MM.1S (cell line): Measurements from ENCODE around the gene DLL4.

ENCODE experiments used
- DNase-seq: peaks from one replicate; pipeline ENCODE4 v3.0.0-alpha.2; 2015
- H2AFZ ChIP-seq: fragments of 300-600 bp; sonication (generic); 2 replicates; pipeline ENCODE4 v1.6.0; 2016; ENCODE audit warnings: antibody characterized with exemption, low read length
- H3F3A ChIP-seq: fragments of 300-600 bp; sonication (generic); 2 replicates; pipeline ENCODE4 v1.6.1; 2016; ENCODE audit warnings: mild to moderate bottlenecking, antibody characterized with exemption, low read length, moderate library complexity, mixed read lengths; ENCODE audit not compliant: insufficient read depth
- H3K27ac ChIP-seq: fragments of 300-600 bp; sonication (generic); 2 replicates; pipeline ENCODE4 v1.5.1; 2016; ENCODE audit warnings: mild to moderate bottlenecking, low read length
- H3K27me3 ChIP-seq: fragments of 300-600 bp; sonication (generic); replicated peaks from 2 replicates; pipeline ENCODE4 v1.6.0; 2016; ENCODE audit warnings: low read length; ENCODE audit not compliant: insufficient read depth
- H3K36me3 ChIP-seq: fragments of 300-600 bp; sonication (generic); replicated peaks from 2 replicates; pipeline ENCODE4 v1.6.1; 2016; ENCODE audit warnings: mild to moderate bottlenecking, low read length, mixed read lengths; ENCODE audit not compliant: insufficient read depth
- H3K4me1 ChIP-seq: fragments of 300-600 bp; sonication (generic); 2 replicates; pipeline ENCODE4 v1.6.1; 2016; ENCODE audit warnings: low read length, mixed read lengths
- H3K4me2 ChIP-seq: fragments of 300-600 bp; sonication (generic); 2 replicates; pipeline ENCODE4 v1.6.0; 2016; ENCODE audit warnings: low read depth, low read length
- H3K4me3 ChIP-seq: fragments of 300-600 bp; sonication (generic); 2 replicates; pipeline ENCODE4 v1.5.1; 2016; ENCODE audit warnings: low read length, mixed read lengths
- H3K79me2 ChIP-seq: fragments of 300-600 bp; sonication (generic); 2 replicates; pipeline ENCODE4 v1.6.1; 2016; ENCODE audit warnings: mixed run types, low read length, mixed read lengths
- H3K9ac ChIP-seq: fragments of 300-600 bp; sonication (generic); 2 replicates; pipeline ENCODE4 v1.6.1; 2016; ENCODE audit warnings: low read length, mixed read lengths
- H3K9me2 ChIP-seq: fragments of 300-600 bp; sonication (generic); replicated peaks from 2 replicates; pipeline ENCODE4 v1.6.1; 2016; ENCODE audit warnings: mild to moderate bottlenecking, low read length, mixed read lengths; ENCODE audit not compliant: insufficient read depth
- H3K9me3 ChIP-seq: fragments of 300-600 bp; sonication (generic); replicated peaks from 2 replicates; pipeline ENCODE4 v1.6.1; 2016; ENCODE audit warnings: mild to moderate bottlenecking, low read length, mixed read lengths; ENCODE audit not compliant: insufficient read depth
- H4K20me1 ChIP-seq: fragments of 300-600 bp; sonication (generic); 2 replicates; pipeline ENCODE4 v1.6.1; 2016; ENCODE audit warnings: mild to moderate bottlenecking, low read length, moderate library complexity, mixed read lengths; ENCODE audit not compliant: insufficient read depth
- EZH2 ChIP-seq: fragments of 300-600 bp; sonication (generic); optimal IDR thresholded peaks from 2 replicates; pipeline ENCODE3; 2017; ENCODE audit warnings: low read depth, mild to moderate bottlenecking, antibody characterized with exemption, low read length, mixed read lengths
- EZH2phosphoT487 ChIP-seq: fragments of 300-600 bp; sonication (generic); IDR thresholded peaks from 2 replicates; pipeline ENCODE4 v1.6.1; 2018; ENCODE audit warnings: antibody characterized with exemption, low read length
- TF ChIP-seq, protein P1 (sequence below): fragments of 300-600 bp; sonication (generic); IDR thresholded peaks from 2 replicates; pipeline ENCODE4 v1.5.1; 2016; ENCODE audit warnings: antibody characterized with exemption, low read length, mixed read lengths

The DLL4 gene

DNA sequence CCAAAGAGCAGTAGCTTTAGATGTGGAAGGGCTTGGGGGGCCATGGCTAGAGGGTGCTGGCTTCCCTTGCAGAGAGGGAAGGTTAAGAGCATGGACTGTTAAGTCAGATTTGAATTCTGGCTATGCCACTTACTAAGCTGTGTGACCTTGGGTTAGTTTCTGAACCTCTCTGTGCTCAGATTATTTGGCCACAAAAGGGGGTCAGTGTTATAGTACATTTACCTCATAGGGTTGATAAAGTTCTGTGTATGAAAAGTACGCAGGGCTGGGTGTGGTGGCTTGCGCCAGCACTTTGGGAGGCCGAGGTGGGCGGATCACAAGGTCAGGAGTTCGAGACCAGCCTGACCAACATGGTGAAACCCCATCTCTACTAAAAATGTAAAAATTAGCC is 28.1 kb upstream of the DLL4 start:
- TF ChIP-seq EZH2 = no peak
- TF ChIP-seq, protein P1, sequence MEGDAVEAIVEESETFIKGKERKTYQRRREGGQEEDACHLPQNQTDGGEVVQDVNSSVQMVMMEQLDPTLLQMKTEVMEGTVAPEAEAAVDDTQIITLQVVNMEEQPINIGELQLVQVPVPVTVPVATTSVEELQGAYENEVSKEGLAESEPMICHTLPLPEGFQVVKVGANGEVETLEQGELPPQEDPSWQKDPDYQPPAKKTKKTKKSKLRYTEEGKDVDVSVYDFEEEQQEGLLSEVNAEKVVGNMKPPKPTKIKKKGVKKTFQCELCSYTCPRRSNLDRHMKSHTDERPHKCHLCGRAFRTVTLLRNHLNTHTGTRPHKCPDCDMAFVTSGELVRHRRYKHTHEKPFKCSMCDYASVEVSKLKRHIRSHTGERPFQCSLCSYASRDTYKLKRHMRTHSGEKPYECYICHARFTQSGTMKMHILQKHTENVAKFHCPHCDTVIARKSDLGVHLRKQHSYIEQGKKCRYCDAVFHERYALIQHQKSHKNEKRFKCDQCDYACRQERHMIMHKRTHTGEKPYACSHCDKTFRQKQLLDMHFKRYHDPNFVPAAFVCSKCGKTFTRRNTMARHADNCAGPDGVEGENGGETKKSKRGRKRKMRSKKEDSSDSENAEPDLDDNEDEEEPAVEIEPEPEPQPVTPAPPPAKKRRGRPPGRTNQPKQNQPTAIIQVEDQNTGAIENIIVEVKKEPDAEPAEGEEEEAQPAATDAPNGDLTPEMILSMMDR = no peak
- no peaks in the 10 kb centered on the region for H3K36me3 ChIP-seq

DNA sequence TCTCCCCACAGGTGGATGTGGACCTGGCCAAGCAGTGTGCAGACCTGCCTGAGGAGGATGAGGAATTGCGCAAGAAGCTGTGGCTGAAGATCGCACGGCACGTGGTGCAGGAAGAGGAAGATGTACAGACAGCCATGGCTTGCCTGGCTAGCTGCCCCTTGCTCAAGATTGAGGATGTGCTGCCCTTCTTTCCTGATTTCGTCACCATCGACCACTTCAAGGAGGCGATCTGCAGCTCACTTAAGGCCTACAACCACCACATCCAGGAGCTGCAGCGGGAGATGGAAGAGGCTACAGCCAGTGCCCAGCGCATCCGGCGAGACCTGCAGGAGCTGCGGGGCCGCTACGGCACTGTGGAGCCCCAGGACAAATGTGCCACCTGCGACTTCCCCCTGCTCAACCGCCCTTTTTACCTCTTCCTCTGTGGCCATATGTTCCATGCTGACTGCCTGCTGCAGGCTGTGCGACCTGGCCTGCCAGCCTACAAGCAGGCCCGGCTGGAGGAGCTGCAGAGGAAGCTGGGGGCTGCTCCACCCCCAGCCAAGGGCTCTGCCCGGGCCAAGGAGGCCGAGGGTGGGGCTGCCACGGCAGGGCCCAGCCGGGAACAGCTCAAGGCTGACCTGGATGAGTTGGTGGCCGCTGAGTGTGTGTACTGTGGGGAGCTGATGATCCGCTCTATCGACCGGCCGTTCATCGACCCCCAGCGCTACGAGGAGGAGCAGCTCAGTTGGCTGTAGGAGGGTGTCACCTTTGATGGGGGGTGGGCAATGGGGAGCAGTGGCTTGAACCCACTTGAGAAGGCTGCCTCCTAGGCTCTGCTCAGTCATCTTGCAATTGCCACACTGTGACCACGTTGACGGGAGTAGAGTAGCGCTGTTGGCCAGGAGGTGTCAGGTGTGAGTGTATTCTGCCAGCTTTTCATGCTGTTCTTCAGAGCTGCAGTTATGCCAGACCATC is 26.3 kb upstream of the DLL4 start:
- H3K79me2 ChIP-seq = peaks cover 23% of the 10 kb centered on the region
- no peak overlapping the region for H2AFZ ChIP-seq
- H3K9me2 ChIP-seq = no peaks in the 10 kb centered on the region
- H3F3A ChIP-seq = peaks cover 18% of the 10 kb centered on the region
- TF ChIP-seq, protein P1 = no peak
- TF ChIP-seq EZH2phosphoT487 (no peak), EZH2 (no peak)
- H3K36me3 ChIP-seq = no peaks in the 10 kb centered on the region
- no peak overlapping the region for H3K4me2 ChIP-seq
- no peak for DNase-seq
- H3K4me3 ChIP-seq = no peak overlapping the region
- H3K9me3 ChIP-seq = no peaks in the 10 kb centered on the region
- peaks cover 16% of the 10 kb centered on the region for H3K4me1 ChIP-seq
- no peaks in the 10 kb centered on the region for H4K20me1 ChIP-seq
- no peaks in the 10 kb centered on the region for H3K27me3 ChIP-seq
- no peak overlapping the region for H3K27ac ChIP-seq
- H3K9ac ChIP-seq = no peak overlapping the region

More for the DNA sequence above, 28.1 kb upstream of the DLL4 start:
- no peak for DNase-seq
- Histone ChIP-seq H3K9ac (no peak overlapping the region), H3K27ac (no peak overlapping the region), H3K9me3 (no peaks in the 10 kb centered on the region), H3K4me3 (no peak overlapping the region), H3K4me2 (no peak overlapping the region), H4K20me1 (no peaks in the 10 kb centered on the region), H3K9me2 (no peaks in the 10 kb centered on the region), H2AFZ (no peak overlapping the region), H3K4me1 (peaks cover 5% of the 10 kb centered on the region), H3K79me2 (peaks cover 26% of the 10 kb centered on the region), H3F3A (peaks cover 13% of the 10 kb centered on the region), H3K27me3 (no peaks in the 10 kb centered on the region)

DNA sequence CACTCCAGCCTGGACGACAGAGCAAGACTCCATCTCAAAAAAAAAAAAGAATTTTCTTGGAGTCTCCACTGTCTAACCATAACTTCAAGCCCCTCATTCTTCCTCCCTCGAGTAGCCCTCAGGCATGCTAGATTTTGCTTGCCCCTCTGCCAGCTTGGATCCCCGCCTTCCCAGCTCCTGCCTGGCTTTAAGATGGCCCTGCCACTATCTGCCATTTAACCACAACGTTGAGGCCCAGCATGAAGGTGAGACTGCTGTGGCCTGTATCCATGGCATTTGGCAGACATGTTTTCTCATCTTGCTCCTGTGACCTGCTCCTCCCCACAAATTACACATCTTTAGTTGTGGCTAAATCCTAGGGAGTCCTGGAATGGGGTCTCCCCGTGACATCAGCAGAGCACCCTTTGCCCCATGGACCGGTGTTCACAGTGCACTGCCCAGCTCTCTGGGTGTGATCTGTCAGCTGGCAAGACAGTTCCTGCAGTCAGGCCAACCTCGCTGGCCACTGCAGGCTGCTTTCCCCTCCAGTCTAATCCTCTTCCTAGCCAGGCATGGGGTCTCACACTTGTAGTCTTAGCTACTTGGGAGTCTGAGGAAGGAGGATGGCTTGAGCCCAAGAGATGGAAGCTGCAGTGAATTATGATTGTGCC is 24.5 kb upstream of the DLL4 start:
- Histone ChIP-seq H3K27ac (no peak overlapping the region), H3K4me3 (no peak overlapping the region), H3K9ac (no peak overlapping the region)

More for the DNA sequence above, 24.5 kb upstream of the DLL4 start:
- TF ChIP-seq, protein P1 = no peak
- no peak for TF ChIP-seq EZH2phosphoT487
- TF ChIP-seq EZH2 = no peak
- Histone ChIP-seq H3K36me3 (no peaks in the 10 kb centered on the region), H3K4me1 (peaks cover 16% of the 10 kb centered on the region), H3K9me3 (no peaks in the 10 kb centered on the region), H2AFZ (no peak overlapping the region), H3F3A (peaks cover 18% of the 10 kb centered on the region), H3K27me3 (no peaks in the 10 kb centered on the region), H4K20me1 (no peaks in the 10 kb centered on the region), H3K4me2 (no peak overlapping the region), H3K9me2 (no peaks in the 10 kb centered on the region), H3K79me2 (peaks cover 15% of the 10 kb centered on the region)
- no peak for DNase-seq
